Measurements from ENCODE around the gene MAN1A1.

Gene MAN1A1

GRCh38 chr6:119312875-119313338, 36.7 kb downstream of the MAN1A1 start:
- Histone ChIP-seq H4K20me1 (ENCODE audit: low read depth, low read length) (0 out of 2 replicates have a peak, but pooled peaks cover 3% of the 10 kb centered on the region), H3K4me2 (ENCODE audit: low read depth, low read length, poor library complexity, severe bottlenecking) (no peak overlapping the region), H3K79me2 (ENCODE audit: insufficient read depth, low read length) (no peaks in the 10 kb centered on the region), H3K9ac (ENCODE audit: low read length) (no peak overlapping the region), H3F3A (ENCODE audit: insufficient read depth) (no peaks in the 10 kb centered on the region), H3K27me3 (ENCODE audit: low read length) (no peaks in the 10 kb centered on the region), H3K9me3 (ENCODE audit: insufficient read depth, low read length) (no peaks in the 10 kb centered on the region), H2AFZ (ENCODE audit: low read depth, low read length, severe bottlenecking) (no peak overlapping the region), H3K9me2 (replicated peaks; ENCODE audit: insufficient read depth, low read length) (no peaks in the 10 kb centered on the region), H3K36me3 (ENCODE audit: low read length) (no peaks in the 10 kb centered on the region), H3K27ac (ENCODE audit: low read depth, low read length) (no peak overlapping the region), H3K4me3 (ENCODE audit: insufficient read depth, low read length, poor library complexity, severe bottlenecking) (no peak overlapping the region)
- TF ChIP-seq CTCF (IDR thresholded peaks at IDR 0.05; ENCODE audit: insufficient read depth, low read length, poor library complexity, severe bottlenecking) (no peak), EZH2phosphoT487 (conservative IDR thresholded peaks at IDR 0.05; ENCODE audit: low read length) (no peak)

GRCh38 chr6:119312441-119312840, 37.1 kb downstream of the MAN1A1 start:
- no peak overlapping the region for H3K27ac ChIP-seq (ENCODE audit: low read depth, low read length)
- no peak overlapping the region for H3K4me2 ChIP-seq (ENCODE audit: low read depth, low read length, poor library complexity, severe bottlenecking)
- no peaks in the 10 kb centered on the region for H3F3A ChIP-seq (ENCODE audit: insufficient read depth)
- no peaks in the 10 kb centered on the region for H3K36me3 ChIP-seq (ENCODE audit: low read length)
- no peaks in the 10 kb centered on the region for H3K9me3 ChIP-seq (ENCODE audit: insufficient read depth, low read length)
- H3K4me3 ChIP-seq (ENCODE audit: insufficient read depth, low read length, poor library complexity, severe bottlenecking): no peak overlapping the region
- TF ChIP-seq CTCF (IDR thresholded peaks at IDR 0.05; ENCODE audit: insufficient read depth, low read length, poor library complexity, severe bottlenecking): no peak
- TF ChIP-seq EZH2phosphoT487 (conservative IDR thresholded peaks at IDR 0.05; ENCODE audit: low read length): no peak
- H4K20me1 ChIP-seq (ENCODE audit: low read depth, low read length): 0 out of 2 replicates have a peak, but pooled peaks cover 3% of the 10 kb centered on the region
- H2AFZ ChIP-seq (ENCODE audit: low read depth, low read length, severe bottlenecking): no peak overlapping the region
- no peaks in the 10 kb centered on the region for H3K27me3 ChIP-seq (ENCODE audit: low read length)
- H3K79me2 ChIP-seq (ENCODE audit: insufficient read depth, low read length): no peaks in the 10 kb centered on the region
- H3K9me2 ChIP-seq (replicated peaks; ENCODE audit: insufficient read depth, low read length): no peaks in the 10 kb centered on the region
- no peak overlapping the region for H3K9ac ChIP-seq (ENCODE audit: low read length)

- TF ChIP-seq CTCF (IDR thresholded peaks at IDR 0.05; ENCODE audit: insufficient read depth, low read length, poor library complexity, severe bottlenecking): no peak
- TF ChIP-seq EZH2phosphoT487 (conservative IDR thresholded peaks at IDR 0.05; ENCODE audit: low read length): no peak
- Histone ChIP-seq H2AFZ (ENCODE audit: low read depth, low read length, severe bottlenecking) (no peak overlapping the region), H3K4me3 (ENCODE audit: insufficient read depth, low read length, poor library complexity, severe bottlenecking) (no peak overlapping the region), H3K27me3 (ENCODE audit: low read length) (no peaks in the 10 kb centered on the region), H3K9me2 (replicated peaks; ENCODE audit: insufficient read depth, low read length) (no peaks in the 10 kb centered on the region), H3K9me3 (ENCODE audit: insufficient read depth, low read length) (no peaks in the 10 kb centered on the region), H4K20me1 (ENCODE audit: low read depth, low read length) (0 out of 2 replicates have a peak, but pooled peaks cover 3% of the 10 kb centered on the region), H3K79me2 (ENCODE audit: insufficient read depth, low read length) (no peaks in the 10 kb centered on the region), H3K9ac (ENCODE audit: low read length) (no peak overlapping the region), H3K4me2 (ENCODE audit: low read depth, low read length, poor library complexity, severe bottlenecking) (no peak overlapping the region), H3F3A (ENCODE audit: insufficient read depth) (no peaks in the 10 kb centered on the region), H3K27ac (ENCODE audit: low read depth, low read length) (no peak overlapping the region), H3K36me3 (ENCODE audit: low read length) (no peaks in the 10 kb centered on the region)
Observed at GRCh38 chr6:119311514-119312142, 37.9 kb downstream of the MAN1A1 start.

All from SU-DHL-6 (cell line).